HUES48 (cell line): ENCODE data around the gene OR6Q1.

Source experiments
- H3K27ac ChIP-seq: one replicate; pipeline ENCODE4 v1.7.0; 2013; ENCODE audit warnings: low read depth, low read length, inconsistent platforms
- H3K27me3 ChIP-seq: 2 replicates; pipeline ENCODE4 v1.6.1; 2013; ENCODE audit warnings: mild to moderate bottlenecking, low read length; ENCODE audit not compliant: control insufficient read depth, insufficient read depth
- H3K36me3 ChIP-seq: 2 replicates; pipeline ENCODE4 v1.6.1; 2013; ENCODE audit warnings: low read length; ENCODE audit not compliant: control insufficient read depth, insufficient read depth
- H3K4me1 ChIP-seq: 2 replicates; pipeline ENCODE4 v1.6.1; 2013; ENCODE audit warnings: mild to moderate bottlenecking, low read length; ENCODE audit not compliant: control insufficient read depth, insufficient read depth
- H3K4me3 ChIP-seq: 2 replicates; pipeline ENCODE4 v1.5.1; 2013; ENCODE audit warnings: mild to moderate bottlenecking, low read depth, low read length
- H3K9ac ChIP-seq: 2 replicates; pipeline ENCODE4 v1.6.1; 2013; ENCODE audit warnings: mild to moderate bottlenecking, low read depth, low read length, moderate library complexity
- H3K9me3 ChIP-seq: 2 replicates; pipeline ENCODE4 v1.6.1; 2013; ENCODE audit warnings: low read length; ENCODE audit not compliant: control insufficient read depth, insufficient read depth

OR6Q1 gene

DNA sequence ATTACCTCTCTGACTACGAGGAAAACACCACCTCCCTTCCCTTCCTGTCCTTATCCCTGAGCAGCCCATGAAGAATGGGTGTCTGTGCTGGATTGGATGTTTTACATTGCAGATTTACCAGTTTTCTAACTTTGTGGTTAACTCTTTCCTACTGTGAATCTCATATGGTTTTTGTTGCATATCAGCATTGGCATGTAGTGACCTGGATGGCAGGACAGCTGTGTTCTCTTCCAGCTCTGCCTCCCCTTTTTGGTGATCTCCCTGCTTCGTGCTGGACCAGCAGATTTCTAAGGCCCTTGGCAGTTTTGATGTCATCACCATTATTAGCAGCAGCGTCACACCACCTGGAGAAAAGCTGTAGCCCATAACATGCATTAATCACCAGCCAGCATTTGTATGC is 26.7 kb downstream of the OR6Q1 start:
- no peaks in the 10 kb centered on the region for H3K36me3 ChIP-seq
- peaks cover 43% of the 10 kb centered on the region for H3K4me1 ChIP-seq
- no peak overlapping the region for H3K27ac ChIP-seq
- no peak overlapping the region for H3K4me3 ChIP-seq
- no peak overlapping the region for H3K9ac ChIP-seq
- no peaks in the 10 kb centered on the region for H3K9me3 ChIP-seq
- H3K27me3 ChIP-seq: no peaks in the 10 kb centered on the region

DNA sequence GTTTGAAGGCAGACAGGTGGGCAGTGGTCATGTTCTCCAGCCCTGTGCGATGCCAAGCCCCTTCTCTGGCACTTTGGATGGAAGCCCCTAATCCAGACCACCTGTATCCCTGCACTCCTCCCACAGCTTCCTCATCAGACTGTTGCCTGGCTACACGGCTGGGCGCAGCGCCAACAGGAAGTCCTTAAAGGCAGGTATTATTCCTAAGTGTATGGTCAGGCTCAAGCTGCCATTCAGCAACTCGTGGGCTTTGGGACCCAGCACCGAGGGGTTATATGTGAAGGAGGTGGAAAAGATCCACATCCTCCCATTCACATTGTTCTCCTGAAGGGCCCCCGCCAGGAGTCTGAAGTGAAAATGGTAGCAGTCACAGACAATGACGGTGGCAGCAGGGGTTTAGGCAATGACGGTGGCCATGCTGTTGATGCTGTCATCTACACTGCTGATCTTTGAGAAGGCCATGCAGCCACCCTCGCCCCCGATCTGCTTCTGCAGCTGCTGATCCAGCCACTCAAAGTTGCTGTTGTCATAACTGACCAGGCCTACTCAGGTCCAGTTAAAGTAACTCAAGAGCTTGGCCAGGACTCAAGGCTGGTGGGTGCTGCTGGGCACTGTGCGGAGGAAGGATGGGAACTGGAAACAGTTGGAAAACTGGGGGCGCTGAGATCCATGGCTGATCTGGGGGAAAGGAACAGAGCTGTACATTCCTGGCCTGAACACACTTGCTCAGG is 27.7 kb downstream of the OR6Q1 start:
- no peaks in the 10 kb centered on the region for H3K36me3 ChIP-seq
- H3K4me1 ChIP-seq: peaks cover 46% of the 10 kb centered on the region
- no peak overlapping the region for H3K4me3 ChIP-seq
- H3K27ac ChIP-seq: peak overlapping the region; percentile 87
- peak overlapping the region; percentile 58 for H3K9ac ChIP-seq
- no peaks in the 10 kb centered on the region for H3K9me3 ChIP-seq
- no peaks in the 10 kb centered on the region for H3K27me3 ChIP-seq

DNA sequence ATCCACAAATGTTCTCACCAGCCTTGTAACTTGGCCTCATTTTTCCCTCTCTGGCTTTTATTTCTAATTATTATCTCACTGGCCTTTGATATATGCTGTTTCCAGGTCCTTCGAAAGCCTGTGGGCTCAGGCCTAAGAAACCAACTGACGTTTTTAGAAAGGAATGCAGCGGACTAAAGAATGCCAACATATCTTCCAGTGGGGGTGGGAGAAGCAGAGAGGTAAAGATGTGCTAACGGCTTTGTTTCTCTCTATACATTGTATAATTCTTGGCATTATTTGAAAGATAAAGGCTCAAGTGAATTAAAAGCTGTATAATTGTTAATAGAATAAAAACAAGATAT is 28.2 kb downstream of the OR6Q1 start:
- Histone ChIP-seq H3K27me3 (no peaks in the 10 kb centered on the region), H3K36me3 (no peaks in the 10 kb centered on the region), H3K9ac (peak overlapping the region; percentile 58), H3K4me3 (no peak overlapping the region), H3K4me1 (peaks cover 46% of the 10 kb centered on the region), H3K27ac (peak overlapping the region; percentile 87), H3K9me3 (no peaks in the 10 kb centered on the region)

DNA sequence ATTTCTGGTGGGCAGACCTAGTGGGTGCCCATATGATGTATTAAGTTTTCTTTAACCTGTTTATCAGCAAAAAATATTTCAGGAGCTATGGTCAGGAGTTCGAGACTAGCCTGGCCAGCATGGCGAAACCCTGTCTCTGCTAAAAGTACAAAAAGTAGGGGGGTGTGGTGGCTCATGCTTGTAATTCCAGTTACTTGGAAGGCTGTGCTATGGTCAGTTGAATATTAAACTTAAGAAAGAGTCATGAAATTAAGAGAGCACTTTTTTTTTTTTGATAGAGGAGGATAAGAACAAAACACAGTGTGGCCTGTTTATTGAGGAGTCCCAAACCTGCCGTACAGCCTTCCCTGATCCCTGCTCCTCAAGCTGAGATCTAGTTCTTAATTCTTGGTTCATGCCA is 29.8 kb downstream of the OR6Q1 start:
- peaks cover 46% of the 10 kb centered on the region for H3K4me1 ChIP-seq
- no peak overlapping the region for H3K9ac ChIP-seq

DNA sequence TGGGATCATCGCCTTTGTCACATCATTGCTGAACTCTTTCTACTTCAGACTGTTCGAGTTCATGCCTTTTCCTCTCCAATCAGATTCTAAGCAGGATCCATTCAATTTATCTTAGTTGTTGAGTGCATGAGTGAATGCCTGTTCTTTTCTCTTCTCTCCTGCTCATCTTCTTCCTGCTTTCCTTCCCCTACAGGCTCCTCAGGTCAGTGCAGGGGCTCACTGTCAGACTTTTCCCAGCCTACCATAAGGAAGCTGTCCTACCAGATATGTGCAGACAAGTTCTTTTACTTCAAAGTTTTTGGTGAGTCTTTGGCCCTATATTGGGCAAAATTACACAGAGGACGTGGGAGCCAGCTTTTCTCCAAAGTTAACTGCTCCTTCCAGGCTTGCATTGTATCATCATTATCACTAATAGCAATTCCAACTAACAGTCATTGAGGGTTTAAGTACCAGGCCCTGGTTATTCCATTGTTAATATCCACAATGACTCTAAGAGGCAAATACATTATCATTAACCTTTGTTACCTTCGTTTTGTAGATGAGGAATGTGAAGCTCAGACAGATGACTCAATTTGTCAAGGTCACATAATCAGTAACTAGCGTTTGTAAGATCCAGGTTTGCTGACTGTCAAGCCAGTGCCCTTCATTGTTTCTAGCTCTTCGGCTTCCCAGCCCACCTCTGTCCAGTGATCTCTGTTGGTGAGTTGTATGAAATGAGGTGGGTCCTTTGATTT is 30.4 kb downstream of the OR6Q1 start:
- Histone ChIP-seq H3K27me3 (no peaks in the 10 kb centered on the region), H3K4me1 (peaks cover 46% of the 10 kb centered on the region), H3K27ac (peak overlapping the region; percentile 54)

More for the DNA sequence above, 29.8 kb downstream of the OR6Q1 start:
- no peaks in the 10 kb centered on the region for H3K36me3 ChIP-seq
- peak overlapping the region; percentile 54 for H3K27ac ChIP-seq
- no peaks in the 10 kb centered on the region for H3K27me3 ChIP-seq
- H3K4me3 ChIP-seq: no peak overlapping the region
- no peaks in the 10 kb centered on the region for H3K9me3 ChIP-seq

DNA sequence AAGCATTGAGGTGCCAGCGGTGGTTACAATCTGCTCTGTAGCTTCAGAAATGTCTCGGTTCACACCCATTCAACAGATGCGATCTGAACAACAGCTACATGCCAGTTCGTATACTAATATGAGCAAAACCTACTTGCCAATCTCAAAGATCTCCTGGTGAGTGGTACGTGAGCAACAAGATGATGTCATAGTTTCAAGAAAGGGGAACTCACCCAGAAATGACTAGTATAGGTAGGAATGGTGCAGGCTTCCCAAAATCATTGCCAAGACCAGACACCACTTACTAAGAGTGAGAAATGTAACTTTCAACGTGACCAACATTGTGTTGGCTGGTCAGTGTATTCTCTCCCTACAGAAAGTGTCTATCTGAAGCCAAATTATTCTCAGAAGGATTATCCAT is 31.1 kb downstream of the OR6Q1 start:
- peak overlapping the region; percentile 43 for H3K27ac ChIP-seq

More for the DNA sequence above, 30.4 kb downstream of the OR6Q1 start:
- Histone ChIP-seq H3K9ac (no peak overlapping the region; the same call in 1 of the 2 replicates), H3K9me3 (no peaks in the 10 kb centered on the region), H3K4me3 (no peak overlapping the region), H3K36me3 (no peaks in the 10 kb centered on the region)

DNA sequence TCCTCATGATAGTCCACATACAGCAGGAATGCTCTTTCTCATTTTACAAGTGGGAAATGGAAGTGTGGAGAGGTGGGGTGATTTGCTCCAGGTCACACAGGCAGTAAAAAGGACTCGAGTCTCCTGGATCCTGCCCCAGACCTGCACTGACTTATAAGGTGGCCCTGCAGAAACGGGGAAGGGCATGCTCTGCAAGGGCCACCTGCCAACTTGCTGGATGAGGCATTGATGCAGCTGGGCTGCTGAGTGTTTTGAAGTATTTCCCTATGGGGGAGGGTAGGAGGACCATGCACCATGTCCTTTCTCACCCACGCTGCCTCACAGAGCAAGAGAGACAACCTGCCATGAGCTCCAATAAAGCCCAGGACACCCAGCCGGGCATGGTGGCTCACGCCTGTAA is 36.9 kb downstream of the OR6Q1 start:
- Histone ChIP-seq H3K27me3 (no peaks in the 10 kb centered on the region), H3K27ac (no peak overlapping the region), H3K36me3 (no peaks in the 10 kb centered on the region), H3K4me1 (0 out of 2 replicates have a peak, but pooled peaks cover under 1% of the 10 kb centered on the region), H3K9ac (no peak overlapping the region), H3K9me3 (no peaks in the 10 kb centered on the region), H3K4me3 (no peak overlapping the region)

More for the DNA sequence above, 31.1 kb downstream of the OR6Q1 start:
- Histone ChIP-seq H3K9me3 (no peaks in the 10 kb centered on the region), H3K27me3 (no peaks in the 10 kb centered on the region), H3K36me3 (no peaks in the 10 kb centered on the region), H3K4me3 (no peak overlapping the region), H3K4me1 (peaks cover 46% of the 10 kb centered on the region), H3K9ac (no peak overlapping the region; the same call in 1 of the 2 replicates)

DNA sequence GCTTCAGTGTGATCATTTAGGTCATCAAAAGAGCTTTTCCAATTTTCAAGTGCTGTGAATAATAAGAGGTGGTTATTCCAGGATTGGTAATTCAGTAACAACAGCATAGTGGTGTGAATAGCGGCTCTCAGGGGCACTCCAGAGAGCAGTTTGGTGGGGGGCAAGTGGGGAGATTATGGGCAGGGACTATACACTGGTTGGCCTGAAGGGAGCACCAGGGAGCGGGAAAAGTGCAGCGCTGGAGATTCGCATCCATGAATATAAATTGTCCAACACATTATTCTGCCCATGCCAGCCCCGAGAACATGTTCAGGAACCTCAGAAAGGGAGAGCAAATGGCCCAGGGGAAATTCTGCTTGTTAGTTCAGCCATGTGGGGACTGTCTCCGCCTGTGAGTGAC is 37.9 kb downstream of the OR6Q1 start:
- H3K4me3 ChIP-seq: no peak overlapping the region
- H3K27me3 ChIP-seq: no peaks in the 10 kb centered on the region
- no peak overlapping the region for H3K27ac ChIP-seq
- H3K4me1 ChIP-seq: no peaks in the 10 kb centered on the region
- no peak overlapping the region for H3K9ac ChIP-seq
- H3K9me3 ChIP-seq: no peaks in the 10 kb centered on the region
- H3K36me3 ChIP-seq: no peaks in the 10 kb centered on the region

DNA sequence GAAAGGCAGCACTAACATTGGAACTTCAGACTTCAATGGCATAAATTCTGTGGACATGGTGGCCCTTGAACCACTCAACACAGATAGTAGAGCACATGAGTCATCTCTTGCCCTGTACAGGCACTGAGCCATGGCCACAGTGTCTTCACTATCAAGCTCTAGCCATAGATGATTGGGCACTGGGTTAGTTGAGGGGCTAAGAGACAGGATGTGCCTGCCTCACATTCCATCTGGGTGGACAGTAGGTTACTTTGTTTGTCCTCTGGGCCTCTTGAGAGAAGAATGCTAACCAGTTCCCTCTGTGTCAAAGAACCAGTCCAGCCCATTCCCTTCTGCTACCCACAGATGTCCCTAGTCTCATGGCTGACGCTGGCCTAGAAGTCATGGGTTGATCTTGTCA is 39.8 kb downstream of the OR6Q1 start:
- no peak overlapping the region for H3K9ac ChIP-seq
- no peak overlapping the region for H3K27ac ChIP-seq
- H3K9me3 ChIP-seq: no peaks in the 10 kb centered on the region
- H3K27me3 ChIP-seq: no peaks in the 10 kb centered on the region
- H3K36me3 ChIP-seq: no peaks in the 10 kb centered on the region
- no peaks in the 10 kb centered on the region for H3K4me1 ChIP-seq
- H3K4me3 ChIP-seq: no peak overlapping the region

DNA sequence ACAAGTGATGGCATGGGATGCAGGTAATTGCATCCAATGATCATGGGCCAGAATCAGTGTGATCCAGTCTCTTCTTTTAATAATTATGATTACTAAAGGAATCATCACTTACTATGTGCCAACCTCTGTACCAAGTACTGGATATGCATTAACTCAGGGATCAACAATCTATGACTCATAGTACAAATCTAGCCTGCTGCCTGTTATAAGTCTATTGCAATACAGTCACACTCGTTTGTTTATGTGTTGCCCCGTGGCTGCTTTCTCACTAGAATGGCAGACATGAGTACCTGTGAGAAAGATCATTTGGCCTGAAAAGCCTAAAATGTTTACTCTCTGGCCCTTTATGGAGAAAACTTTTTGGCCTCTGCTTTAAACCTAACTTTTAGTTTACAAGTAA is 45.0 kb downstream of the OR6Q1 start:
- Histone ChIP-seq H3K4me1 (no peaks in the 10 kb centered on the region), H3K27me3 (no peaks in the 10 kb centered on the region), H3K4me3 (no peak overlapping the region), H3K36me3 (no peaks in the 10 kb centered on the region), H3K27ac (no peak overlapping the region), H3K9ac (no peak overlapping the region), H3K9me3 (no peaks in the 10 kb centered on the region)
